HEK293T (cell line): ENCODE data around the gene WDR87.
"Not testable (repeated sequence)": the region's sequence is repeated elsewhere in the genome, so short reads cannot be mapped to it uniquely, and the experiment has no call there.

ENCODE experiments used
- CTCF ChIA-PET: fragments of 350-600 bp; formaldehyde crosslinking; extraction: SDS; loops from one replicate; lab custom pipeline; 2021; ENCODE audit warnings: antibody characterized with exemption, inconsistent platforms; lab: Yijun Ruan, JAX
- POLR2A ChIA-PET: fragments of 350-600 bp; formaldehyde crosslinking; extraction: SDS; loops from one replicate; lab custom pipeline; 2020; ENCODE audit warnings: antibody characterized with exemption, inconsistent platforms; lab: Yijun Ruan, JAX
- DNase-seq: peaks from one replicate; pipeline ENCODE4 v3.0.0; 2012; ENCODE audit warnings: mixed read lengths; ENCODE audit errors: extremely low spot score
- ARNT ChIP-seq: fragments of 450-650 bp; IDR thresholded peaks from 2 replicates; pipeline ENCODE4 v1.6.1; 2017; ENCODE audit warnings: mild to moderate bottlenecking
- BHLHE40 ChIP-seq: fragments of 450-650 bp; IDR thresholded peaks from 2 replicates; pipeline ENCODE4 v1.6.1; 2016; ENCODE audit warnings: mild to moderate bottlenecking, moderate library complexity, borderline replicate concordance
- CTBP1 ChIP-seq: fragments of 450-650 bp; IDR thresholded peaks from 2 replicates; pipeline ENCODE4 v1.6.1; 2016; ENCODE audit warnings: borderline replicate concordance
- ELF4 ChIP-seq: fragments of 450-650 bp; IDR thresholded peaks from 2 replicates; pipeline ENCODE4 v1.6.1; 2017; ENCODE audit warnings: antibody characterized with exemption
- FOXA1 ChIP-seq: fragments of 450-650 bp; IDR thresholded peaks from 2 replicates; pipeline ENCODE4 v1.6.1; 2016; ENCODE audit warnings: mild to moderate bottlenecking
- FOXK2 ChIP-seq: fragments of 450-650 bp; IDR thresholded peaks from 2 replicates; pipeline ENCODE4 v1.6.1; 2016; ENCODE audit warnings: mild to moderate bottlenecking
- FOXM1 ChIP-seq: fragments of 450-650 bp; IDR thresholded peaks from 2 replicates; pipeline ENCODE4 v1.6.1; 2017; ENCODE audit warnings: mild to moderate bottlenecking, borderline replicate concordance
- HDGF ChIP-seq: fragments of 450-650 bp; IDR thresholded peaks from 2 replicates; pipeline ENCODE4 v1.6.1; 2017; ENCODE audit warnings: antibody characterized with exemption, borderline replicate concordance
- L3MBTL2 ChIP-seq: fragments of 450-650 bp; conservative IDR thresholded peaks from 2 replicates; pipeline ENCODE4 v1.6.1; 2016; ENCODE audit warnings: mild to moderate bottlenecking
- LEF1 ChIP-seq: fragments of 450-650 bp; IDR thresholded peaks from 2 replicates; pipeline ENCODE4 v1.6.1; 2017; ENCODE audit warnings: mild to moderate bottlenecking, borderline replicate concordance
- NFRKB ChIP-seq: fragments of 450-650 bp; IDR thresholded peaks from 2 replicates; pipeline ENCODE4 v1.6.1; 2016; ENCODE audit warnings: mild to moderate bottlenecking, moderate library complexity
- PKNOX1 ChIP-seq: fragments of 450-650 bp; IDR thresholded peaks from 2 replicates; pipeline ENCODE4 v1.6.1; 2016
- SP1 ChIP-seq: fragments of 450-650 bp; IDR thresholded peaks from 2 replicates; pipeline ENCODE4 v1.6.1; 2017
- SUZ12 ChIP-seq: fragments of 450-650 bp; IDR thresholded peaks from 2 replicates; pipeline ENCODE4 v1.6.1; 2016; ENCODE audit warnings: mild to moderate bottlenecking
- TARDBP ChIP-seq: fragments of 450-650 bp; IDR thresholded peaks from 2 replicates; pipeline ENCODE4 v1.6.1; 2016
- ZNF384 ChIP-seq: fragments of 450-650 bp; IDR thresholded peaks from 2 replicates; pipeline ENCODE4 v1.6.1; 2016

Gene WDR87

GRCh38 chr19:37886571-37886970, 19.8 kb downstream of the WDR87 start:
- DNase-seq, result no peak
- POLR2A ChIA-PET, result no interaction called here
- TF ChIP-seq ARNT (no peak), FOXK2 (no peak), L3MBTL2 (no peak), HDGF (no peak), ELF4 (no peak), BHLHE40 (no peak), LEF1 (no peak), CTBP1 (no peak)
- CTCF ChIA-PET, result no interaction called here

GRCh38 chr19:37885392-37885791, 21.0 kb downstream of the WDR87 start:
- CTCF ChIA-PET, result no interaction called here
- POLR2A ChIA-PET, result no interaction called here
- no peak for DNase-seq
- TF ChIP-seq TARDBP (no peak), FOXA1 (no peak), BHLHE40 (no peak), ELF4 (no peak), HDGF (no peak), SUZ12 (no peak), CTBP1 (no peak), FOXM1 (no peak), LEF1 (no peak), ZNF384 (no peak), FOXK2 (no peak), PKNOX1 (no peak), NFRKB (no peak)

- TF ChIP-seq FOXK2 (no peak), ZNF384 (no peak), TARDBP (no peak), SP1 (no peak), ELF4 (no peak), FOXA1 (no peak), NFRKB (no peak), FOXM1 (no peak)
- POLR2A ChIA-PET, result no interaction called here
- CTCF ChIA-PET, result no interaction called here
- DNase-seq, result no peak
These were observed 29.2 kb downstream of the WDR87 start for GRCh38 chr19:37877147-37877546.

GRCh38 chr19:37876032-37876431, 30.4 kb downstream of the WDR87 start:
- ChIA-PET POLR2A (no interaction called here), CTCF (no interaction called here)
- no peak for DNase-seq
- TF ChIP-seq FOXK2 (no peak), BHLHE40 (no peak), NFRKB (no peak), ELF4 (no peak), ARNT (no peak)

- DNase-seq, result no peak
- ChIA-PET POLR2A (no interaction called here), CTCF (no interaction called here)
- TF ChIP-seq L3MBTL2 (peak; percentile 40; the same call in 1 of the 2 replicates), NFRKB (no peak)
These were observed 31.6 kb downstream of the WDR87 start for GRCh38 chr19:37874784-37875183.

GRCh38 chr19:37872383-37872782, 34.0 kb downstream of the WDR87 start:
- TF ChIP-seq ELF4 (no peak), FOXM1 (no peak), CTBP1 (no peak), SUZ12 (no peak), HDGF (no peak), TARDBP (no peak), SP1 (no peak), L3MBTL2 (no peak), PKNOX1 (no peak)
- POLR2A ChIA-PET, result no interaction called here
- CTCF ChIA-PET, result interaction anchor here (0.6 kb wide), 1 partner anchor 29 kb away, joined by 3 read pairs; no protein-coding TSS in a partner anchor
- DNase-seq, result no peak

GRCh38 chr19:37869766-37870340, 36.5 kb downstream of the WDR87 start:
- POLR2A ChIA-PET, result no interaction called here

GRCh38 chr19:37867831-37868230, 38.6 kb downstream of the WDR87 start:
- TF ChIP-seq TARDBP (no peak), SP1 (no peak), PKNOX1 (no peak), CTBP1 (no peak), FOXA1 (no peak), ZNF384 (no peak), LEF1 (no peak)
- no peak for DNase-seq
- ChIA-PET POLR2A (no interaction called here), CTCF (no interaction called here)

More at GRCh38 chr19:37869766-37870340, 36.5 kb downstream of the WDR87 start:
- CTCF ChIA-PET, result no interaction called here
- DNase-seq, result no peak
- TF ChIP-seq CTBP1 (no peak), ZNF384 (no peak), HDGF (no peak), TARDBP (no peak), FOXK2 (no peak), SP1 (no peak), ARNT (no peak)

GRCh38 chr19:37865930-37866329, 40.5 kb downstream of the WDR87 start:
- DNase-seq, CTCF ChIA-PET, POLR2A ChIA-PET: not testable (repeated sequence)
